Hippocampal formation (tissue), 2 donors: Measurements from ENCODE around the gene LAMB2.
A peak's percentile ranks its signal among the peaks of the same experiment; 100 is the strongest.

Source experiments
- DNase-seq, 2 donors: peaks; one replicate each; lab custom pipeline; 2025; lab: John Stamatoyannopoulos, UW

Gene LAMB2

DNA sequence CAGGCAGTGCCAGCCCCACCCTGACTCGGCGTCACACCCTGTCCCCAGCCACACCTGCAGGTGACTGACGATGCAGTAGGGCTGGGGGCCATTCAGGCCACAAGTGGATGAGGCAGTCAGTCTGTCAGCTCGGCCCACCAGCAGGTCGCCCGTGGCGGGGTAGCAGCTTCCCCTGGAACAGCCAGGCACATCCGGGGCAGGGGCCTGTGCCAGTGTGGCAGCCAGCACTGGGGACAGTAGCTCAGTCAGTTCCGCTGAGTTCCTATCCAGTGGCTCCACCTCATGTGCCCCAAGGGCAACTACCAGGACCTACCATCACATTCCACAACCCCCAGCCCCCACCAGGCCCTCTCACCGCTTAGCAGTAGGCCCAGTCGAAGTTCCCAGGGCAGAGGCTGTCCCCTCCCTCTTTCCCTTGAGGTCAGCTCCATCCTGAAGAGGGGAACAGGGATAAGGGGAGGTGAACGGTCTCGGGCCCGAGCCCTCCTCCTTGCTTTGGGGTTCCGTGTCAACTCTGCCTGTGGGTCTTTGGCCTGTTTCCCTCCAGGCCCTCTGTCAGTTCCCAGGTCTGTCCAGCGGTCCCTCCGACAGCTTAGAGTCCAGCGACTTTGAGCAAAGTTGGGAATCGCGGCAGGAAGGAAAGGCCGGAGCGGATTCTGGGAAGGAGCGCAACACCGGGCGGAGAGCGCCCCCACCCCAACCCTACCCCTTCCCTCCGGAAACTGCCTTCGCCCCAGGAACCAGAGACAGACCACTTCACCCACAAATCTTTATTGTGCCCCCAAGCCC, at the start of gene LAMB2:
Gene LAMB2, minus strand, starts transcription at position 614 of the 789 bp plus-strand sequence. Its CDS starts 183 bp downstream, at position 431.
- DNase-seq: peak; percentile 24 to 60

GRCh38 chr3:49181351-49181750, 48.5 kb upstream of the LAMB2 start:
- no peak for DNase-seq

- DNase-seq: no peak
Observed at GRCh38 chr3:49180116-49180515, 47.3 kb upstream of the LAMB2 start.

GRCh38 chr3:49177073-49177472, 44.2 kb upstream of the LAMB2 start:
- no peak for DNase-seq

DNA sequence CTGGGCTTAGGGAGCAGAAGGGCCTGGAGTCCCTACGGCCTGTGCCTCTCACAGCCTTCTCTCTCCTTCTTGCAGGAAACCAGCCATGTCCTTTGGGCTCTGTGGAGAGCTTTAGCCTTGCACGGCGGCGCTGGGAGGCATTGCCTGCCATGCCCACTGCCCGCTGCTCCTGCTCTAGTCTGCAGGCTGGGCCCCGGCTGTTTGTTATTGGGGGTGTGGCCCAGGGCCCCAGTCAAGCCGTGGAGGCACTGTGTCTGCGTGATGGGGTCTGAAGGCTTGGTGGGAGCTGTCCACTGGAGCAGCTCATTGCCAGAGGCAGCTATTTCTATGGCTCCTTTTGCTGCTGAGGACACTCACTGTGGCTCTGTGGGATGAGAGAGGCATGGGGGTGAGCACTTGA, 42.7 kb upstream of the LAMB2 start:
- DNase-seq: no peak

- no peak for DNase-seq
Observed at GRCh38 chr3:49174397-49174985, 41.6 kb upstream of the LAMB2 start.

DNA sequence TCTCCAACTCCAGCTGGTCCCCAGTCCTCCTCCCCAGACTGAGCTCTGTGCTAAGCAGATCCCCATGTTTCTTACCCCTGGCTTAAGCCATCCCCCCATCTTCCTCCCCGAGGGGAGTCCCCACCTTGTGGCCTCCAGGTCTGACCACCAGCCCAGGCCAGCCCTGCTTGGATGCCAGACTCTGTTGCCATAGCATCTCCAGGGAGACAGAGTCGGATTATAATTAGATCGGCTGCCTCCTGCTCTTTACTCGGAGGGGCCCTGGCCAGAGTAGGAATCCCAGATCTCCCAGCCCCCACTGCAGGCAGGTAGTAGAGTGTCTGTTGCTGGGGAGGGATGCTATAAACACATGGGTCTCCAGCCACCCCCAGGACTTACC, 40.9 kb upstream of the LAMB2 start:
- DNase-seq: no peak

GRCh38 chr3:49173116-49173791, 40.4 kb upstream of the LAMB2 start:
- no peak for DNase-seq

DNA sequence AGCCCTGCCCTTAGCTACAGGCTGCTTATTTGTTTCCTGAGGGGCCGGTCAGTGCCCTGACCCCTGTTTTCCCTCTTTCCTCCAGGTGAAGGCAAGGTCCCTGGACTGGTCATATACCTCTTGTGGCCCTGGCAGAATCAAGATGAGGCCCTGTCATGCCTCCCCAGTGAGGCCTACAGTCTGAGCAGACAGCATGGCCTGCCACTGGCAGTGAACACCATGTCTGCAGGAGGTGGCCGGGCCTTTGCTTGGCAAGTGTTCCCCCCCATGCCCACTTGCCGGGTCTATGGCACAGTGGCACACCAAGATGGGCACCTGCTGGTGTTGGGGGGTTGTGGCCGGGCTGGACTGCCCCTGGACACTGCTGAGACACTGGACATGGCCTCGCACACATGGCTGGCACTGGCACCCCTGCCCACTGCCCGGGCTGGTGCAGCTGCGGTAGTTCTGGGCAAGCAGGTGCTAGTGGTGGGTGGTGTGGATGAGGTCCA, 39.7 kb upstream of the LAMB2 start:
- DNase-seq: no peak

DNA sequence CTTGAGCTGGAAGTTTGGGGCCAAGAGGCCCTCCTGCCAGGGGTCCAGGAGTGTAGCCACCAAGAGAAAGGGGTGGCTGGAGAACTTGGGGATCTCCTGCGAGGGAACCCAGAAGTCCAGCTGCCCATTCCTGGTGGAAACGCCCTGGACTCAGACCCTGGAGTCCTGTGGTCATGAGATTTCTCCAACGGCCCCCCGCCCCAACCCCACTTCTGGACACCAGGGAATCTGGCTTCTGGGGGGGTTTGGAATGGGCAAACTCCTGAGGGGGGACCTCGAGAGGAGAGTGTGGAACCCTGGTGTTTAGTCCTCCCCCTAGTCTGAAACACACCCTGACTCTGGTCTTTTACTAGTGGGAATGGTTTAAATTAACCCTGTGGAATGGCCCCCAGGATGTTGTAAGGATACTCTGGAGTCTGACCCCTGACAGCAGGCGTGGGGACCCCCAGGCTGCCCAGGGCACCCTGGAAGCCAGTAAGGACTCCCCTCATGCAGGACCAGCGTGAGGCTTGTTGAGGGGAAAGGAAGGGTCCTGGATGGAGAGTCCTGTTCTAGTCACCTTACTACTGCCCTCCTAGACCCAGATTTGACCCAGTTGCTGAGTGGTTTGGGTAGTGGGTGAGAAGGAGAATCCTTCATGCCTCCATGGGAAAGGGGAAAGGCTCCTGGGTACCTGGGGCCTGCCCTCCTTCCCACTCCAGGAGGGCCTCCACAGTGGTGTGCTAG, 39.1 kb upstream of the LAMB2 start:
- DNase-seq: no peak

DNA sequence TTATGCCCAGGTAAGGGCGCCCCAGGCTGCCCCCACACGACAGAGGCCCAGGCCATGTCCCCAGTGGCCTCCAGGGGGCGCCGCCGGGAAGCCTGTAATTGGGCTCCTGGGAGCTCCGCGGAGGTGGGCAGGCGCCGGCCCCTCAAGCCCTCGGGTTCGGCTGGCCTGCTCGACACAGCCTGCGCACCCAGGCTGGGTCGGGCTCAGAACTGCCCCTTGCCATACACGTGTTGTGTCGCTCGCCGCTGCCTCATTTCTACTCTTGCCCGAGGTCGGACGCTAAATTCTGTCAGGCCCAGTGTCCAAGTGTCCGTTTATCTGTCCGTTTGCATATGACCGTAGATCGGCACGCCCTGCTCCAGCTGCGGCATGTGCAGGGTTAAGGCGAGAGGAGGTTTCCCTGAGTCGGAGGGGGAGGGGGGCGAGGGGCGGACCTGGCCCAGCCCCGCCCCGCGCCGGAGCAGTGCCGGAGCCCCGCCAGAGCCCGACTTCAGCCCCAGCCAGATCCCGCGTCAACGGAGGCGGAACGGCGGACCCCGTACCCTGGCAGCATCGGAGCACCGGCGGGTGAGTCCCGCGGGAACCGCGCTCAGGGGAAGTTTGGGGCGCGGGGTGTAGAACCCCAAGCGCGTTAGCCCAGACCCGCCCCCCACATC, 38.4 kb upstream of the LAMB2 start, which contains the start of gene KLHDC8B:
Gene KLHDC8B, plus strand, starts transcription at position 480 of the 656 bp plus-strand sequence. CDS start 1,172 bp downstream, outside the sequence.
- DNase-seq: peak in 1 of 2 donors; percentile 55

DNA sequence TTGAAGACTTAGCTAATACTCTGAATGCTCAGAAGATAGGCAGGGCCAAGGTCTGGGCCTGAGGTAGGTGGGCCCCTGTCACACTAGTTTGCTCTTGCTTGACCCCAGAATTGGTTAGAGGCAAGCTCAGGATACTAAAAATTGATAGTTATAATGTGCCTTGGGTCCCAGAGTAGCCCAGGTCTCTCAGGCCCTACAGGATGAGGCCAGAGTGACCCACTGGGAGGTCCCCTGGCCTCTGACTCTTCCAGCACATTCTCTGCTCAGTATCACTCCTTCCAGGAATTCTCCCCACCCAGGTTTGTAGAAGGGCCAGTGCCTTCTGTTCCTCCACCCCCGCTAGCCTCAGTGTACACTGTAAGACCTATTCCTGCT, 37.9 kb upstream of the LAMB2 start:
- DNase-seq: no peak

GRCh38 chr3:49166752-49167556, 34.1 kb upstream of the LAMB2 start:
- DNase-seq: no peak

DNA sequence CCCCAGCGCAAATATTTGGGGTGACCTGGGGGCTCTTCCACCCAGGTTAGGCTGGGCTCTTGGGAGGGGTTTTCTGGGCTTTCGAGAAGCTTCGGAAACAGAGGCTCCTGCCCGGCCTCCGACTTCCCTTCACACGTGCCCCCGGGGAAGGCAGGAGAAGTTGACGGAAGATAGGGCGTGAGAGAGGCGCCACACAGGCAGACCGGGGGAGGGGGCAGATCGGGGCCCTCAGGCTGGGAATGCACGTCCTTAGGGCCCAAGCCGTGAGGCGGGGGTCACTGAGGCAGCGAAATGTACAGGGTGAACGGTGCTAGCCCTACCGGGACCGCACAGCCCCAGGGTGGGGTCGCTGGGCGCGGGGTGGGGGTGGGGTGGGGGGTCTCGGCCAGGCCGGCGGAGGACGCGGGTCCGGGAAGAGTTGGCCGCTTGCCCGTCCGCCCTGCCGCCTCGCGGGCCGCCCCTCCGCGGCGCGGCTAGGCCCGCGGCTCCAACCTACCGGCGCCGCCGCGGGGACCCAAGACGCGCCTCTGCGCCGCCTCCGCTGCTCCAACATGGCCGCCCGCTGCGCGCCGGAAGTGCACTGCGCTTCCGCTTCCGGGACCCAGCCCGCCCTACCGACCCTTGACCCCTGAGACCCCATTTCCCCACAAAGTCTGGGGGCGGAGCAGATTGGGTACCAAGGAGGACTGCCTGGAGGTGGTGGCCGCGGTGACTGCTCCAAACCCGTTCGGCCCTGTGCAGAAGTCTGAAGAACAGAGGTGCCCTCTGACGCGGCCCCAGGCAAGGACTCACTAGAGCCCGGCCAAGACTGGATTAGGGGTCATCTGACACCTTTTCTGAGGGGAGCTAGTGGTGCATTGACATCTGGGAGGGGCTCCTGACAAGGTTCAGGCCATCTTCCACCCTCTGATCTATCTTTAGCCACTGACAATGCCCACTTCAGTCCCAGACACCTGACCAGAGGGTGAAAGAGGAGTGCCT, 33.2 kb upstream of the LAMB2 start, which contains the start of gene CCDC71:
Gene CCDC71, minus strand, starts transcription at position 561 of the 981 bp plus-strand sequence. CDS start 2,123 bp downstream, outside the sequence.
- peak in 1 of 2 donors; percentile 51 for DNase-seq

- no peak for DNase-seq
Observed at GRCh38 chr3:49164983-49165720, 32.3 kb upstream of the LAMB2 start.

- DNase-seq: no peak
Observed at GRCh38 chr3:49163609-49164008, 30.8 kb upstream of the LAMB2 start.

GRCh38 chr3:49162751-49163419, 30.0 kb upstream of the LAMB2 start:
- no peak for DNase-seq
